ENCODE measurements around the gene CDC42BPA. TPM values are rescaled to one million over a fixed set of nuclear protein-coding genes. Genes with fewer than 3 reads are reported as not detected.

The CDC42BPA gene
- total and polyA plus RNA-seq, 2 of the 13 experiments (the other 11 are each of a cell fraction or from before 2014, with no cell fraction given) = 6.5 to 16.0 TPM

DNA sequence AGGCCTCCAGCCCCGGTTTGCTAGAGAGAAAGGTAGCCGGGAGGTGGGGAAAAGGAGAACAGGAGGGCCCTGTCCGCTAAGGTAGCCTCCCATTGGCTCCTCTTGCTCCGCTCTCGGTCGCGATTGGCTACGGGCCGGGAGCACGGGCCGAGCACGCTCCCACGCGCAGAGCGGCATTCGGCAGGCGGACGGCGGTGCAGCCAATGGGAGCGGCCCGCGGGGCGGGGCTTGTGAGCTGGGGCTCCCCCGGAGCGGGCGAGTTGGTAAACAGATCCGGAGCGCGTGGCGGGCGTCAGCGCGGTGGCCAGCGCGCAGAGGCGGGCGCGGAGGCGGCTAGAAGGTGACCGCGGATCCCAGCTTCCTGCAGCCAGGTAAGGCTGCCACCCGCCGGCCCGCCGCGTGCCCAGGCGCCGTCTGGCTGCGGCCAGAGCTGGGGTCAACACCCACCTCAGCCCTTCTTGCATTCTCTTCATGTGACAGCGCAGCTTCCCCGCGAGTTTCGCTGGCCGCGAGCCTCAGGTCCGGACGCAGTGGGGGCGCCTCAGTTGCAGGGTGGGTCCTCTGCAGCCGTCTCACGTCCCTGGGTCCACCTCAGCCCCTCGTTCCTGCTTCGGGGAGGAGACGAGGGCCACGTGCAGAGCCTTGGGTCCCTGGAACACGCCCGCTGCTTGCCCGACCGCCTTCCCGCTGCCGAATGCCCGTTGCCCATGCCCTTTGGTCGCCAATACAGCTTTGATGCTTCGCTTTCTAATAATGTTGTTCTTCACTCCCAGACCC is 378.1 kb downstream of the CDC42BPA start, which contains the start of gene COQ8A (continued):
- TF ChIP-seq, protein P1, sequence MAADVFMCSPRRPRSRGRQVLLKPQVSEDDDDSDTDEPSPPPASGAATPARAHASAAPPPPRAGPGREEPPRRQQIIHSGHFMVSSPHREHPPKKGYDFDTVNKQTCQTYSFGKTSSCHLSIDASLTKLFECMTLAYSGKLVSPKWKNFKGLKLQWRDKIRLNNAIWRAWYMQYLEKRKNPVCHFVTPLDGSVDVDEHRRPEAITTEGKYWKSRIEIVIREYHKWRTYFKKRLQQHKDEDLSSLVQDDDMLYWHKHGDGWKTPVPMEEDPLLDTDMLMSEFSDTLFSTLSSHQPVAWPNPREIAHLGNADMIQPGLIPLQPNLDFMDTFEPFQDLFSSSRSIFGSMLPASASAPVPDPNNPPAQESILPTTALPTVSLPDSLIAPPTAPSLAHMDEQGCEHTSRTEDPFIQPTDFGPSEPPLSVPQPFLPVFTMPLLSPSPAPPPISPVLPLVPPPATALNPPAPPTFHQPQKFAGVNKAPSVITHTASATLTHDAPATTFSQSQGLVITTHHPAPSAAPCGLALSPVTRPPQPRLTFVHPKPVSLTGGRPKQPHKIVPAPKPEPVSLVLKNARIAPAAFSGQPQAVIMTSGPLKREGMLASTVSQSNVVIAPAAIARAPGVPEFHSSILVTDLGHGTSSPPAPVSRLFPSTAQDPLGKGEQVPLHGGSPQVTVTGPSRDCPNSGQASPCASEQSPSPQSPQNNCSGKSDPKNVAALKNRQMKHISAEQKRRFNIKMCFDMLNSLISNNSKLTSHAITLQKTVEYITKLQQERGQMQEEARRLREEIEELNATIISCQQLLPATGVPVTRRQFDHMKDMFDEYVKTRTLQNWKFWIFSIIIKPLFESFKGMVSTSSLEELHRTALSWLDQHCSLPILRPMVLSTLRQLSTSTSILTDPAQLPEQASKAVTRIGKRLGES (CRISPR knock-in tag; IDR thresholded peaks at IDR 0.05; ENCODE audit: borderline replicate concordance) = peak; percentile 94
- TF ChIP-seq ZMYM4 (CRISPR knock-in tag; IDR thresholded peaks at IDR 0.05) = peak; percentile 84
- peak; percentile 88 for TF ChIP-seq SPEN (CRISPR knock-in tag; IDR thresholded peaks at IDR 0.05; ENCODE audit: low read depth)
- TF ChIP-seq KDM1A (CRISPR knock-in tag; IDR thresholded peaks at IDR 0.05) = no peak
- peak; percentile 61 for TF ChIP-seq RAD21 (CRISPR knock-in tag; IDR thresholded peaks at IDR 0.05)
- TF ChIP-seq ZNF367 (CRISPR knock-in tag; IDR thresholded peaks at IDR 0.05; ENCODE audit: borderline replicate concordance) = no peak
- TF ChIP-seq, protein P2, sequence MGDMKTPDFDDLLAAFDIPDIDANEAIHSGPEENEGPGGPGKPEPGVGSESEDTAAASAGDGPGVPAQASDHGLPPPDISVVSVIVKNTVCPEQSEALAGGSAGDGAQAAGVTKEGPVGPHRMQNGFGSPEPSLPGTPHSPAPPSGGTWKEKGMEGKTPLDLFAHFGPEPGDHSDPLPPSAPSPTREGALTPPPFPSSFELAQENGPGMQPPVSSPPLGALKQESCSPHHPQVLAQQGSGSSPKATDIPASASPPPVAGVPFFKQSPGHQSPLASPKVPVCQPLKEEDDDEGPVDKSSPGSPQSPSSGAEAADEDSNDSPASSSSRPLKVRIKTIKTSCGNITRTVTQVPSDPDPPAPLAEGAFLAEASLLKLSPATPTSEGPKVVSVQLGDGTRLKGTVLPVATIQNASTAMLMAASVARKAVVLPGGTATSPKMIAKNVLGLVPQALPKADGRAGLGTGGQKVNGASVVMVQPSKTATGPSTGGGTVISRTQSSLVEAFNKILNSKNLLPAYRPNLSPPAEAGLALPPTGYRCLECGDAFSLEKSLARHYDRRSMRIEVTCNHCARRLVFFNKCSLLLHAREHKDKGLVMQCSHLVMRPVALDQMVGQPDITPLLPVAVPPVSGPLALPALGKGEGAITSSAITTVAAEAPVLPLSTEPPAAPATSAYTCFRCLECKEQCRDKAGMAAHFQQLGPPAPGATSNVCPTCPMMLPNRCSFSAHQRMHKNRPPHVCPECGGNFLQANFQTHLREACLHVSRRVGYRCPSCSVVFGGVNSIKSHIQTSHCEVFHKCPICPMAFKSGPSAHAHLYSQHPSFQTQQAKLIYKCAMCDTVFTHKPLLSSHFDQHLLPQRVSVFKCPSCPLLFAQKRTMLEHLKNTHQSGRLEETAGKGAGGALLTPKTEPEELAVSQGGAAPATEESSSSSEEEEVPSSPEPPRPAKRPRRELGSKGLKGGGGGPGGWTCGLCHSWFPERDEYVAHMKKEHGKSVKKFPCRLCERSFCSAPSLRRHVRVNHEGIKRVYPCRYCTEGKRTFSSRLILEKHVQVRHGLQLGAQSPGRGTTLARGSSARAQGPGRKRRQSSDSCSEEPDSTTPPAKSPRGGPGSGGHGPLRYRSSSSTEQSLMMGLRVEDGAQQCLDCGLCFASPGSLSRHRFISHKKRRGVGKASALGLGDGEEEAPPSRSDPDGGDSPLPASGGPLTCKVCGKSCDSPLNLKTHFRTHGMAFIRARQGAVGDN (CRISPR knock-in tag; IDR thresholded peaks at IDR 0.05) = peak; percentile 94
- peak; percentile 7; the same call in 1 of the 2 replicates for TF ChIP-seq RBAK (CRISPR knock-in tag; IDR thresholded peaks at IDR 0.05)
- no peak for TF ChIP-seq KLF13 (CRISPR knock-in tag; IDR thresholded peaks at IDR 0.05)
- no peak for TF ChIP-seq PCBP1 (IDR thresholded peaks at IDR 0.05; ENCODE audit: borderline replicate concordance, low read depth, low read length)
- no peak; the same call in 1 of the 2 replicates for TF ChIP-seq ZNF441 (CRISPR knock-in tag; IDR thresholded peaks at IDR 0.05; ENCODE audit: borderline replicate concordance)
- TF ChIP-seq, protein P3, sequence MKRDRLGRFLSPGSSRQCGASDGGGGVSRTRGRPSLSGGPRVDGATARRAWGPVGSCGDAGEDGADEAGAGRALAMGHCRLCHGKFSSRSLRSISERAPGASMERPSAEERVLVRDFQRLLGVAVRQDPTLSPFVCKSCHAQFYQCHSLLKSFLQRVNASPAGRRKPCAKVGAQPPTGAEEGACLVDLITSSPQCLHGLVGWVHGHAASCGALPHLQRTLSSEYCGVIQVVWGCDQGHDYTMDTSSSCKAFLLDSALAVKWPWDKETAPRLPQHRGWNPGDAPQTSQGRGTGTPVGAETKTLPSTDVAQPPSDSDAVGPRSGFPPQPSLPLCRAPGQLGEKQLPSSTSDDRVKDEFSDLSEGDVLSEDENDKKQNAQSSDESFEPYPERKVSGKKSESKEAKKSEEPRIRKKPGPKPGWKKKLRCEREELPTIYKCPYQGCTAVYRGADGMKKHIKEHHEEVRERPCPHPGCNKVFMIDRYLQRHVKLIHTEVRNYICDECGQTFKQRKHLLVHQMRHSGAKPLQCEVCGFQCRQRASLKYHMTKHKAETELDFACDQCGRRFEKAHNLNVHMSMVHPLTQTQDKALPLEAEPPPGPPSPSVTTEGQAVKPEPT (CRISPR knock-in tag; IDR thresholded peaks at IDR 0.05; ENCODE audit: low read depth) = 0 out of 2 replicates have a peak, but pooled peaks have one; percentile 38
- TF ChIP-seq ZNF816 (CRISPR knock-in tag; IDR thresholded peaks at IDR 0.05; ENCODE audit: borderline replicate concordance) = peak; percentile 55; the same call in 1 of the 2 replicates
- TF ChIP-seq POLR2G (IDR thresholded peaks at IDR 0.05; ENCODE audit: low read depth, low read length) = peak; percentile 56
- TF ChIP-seq MIXL1 (CRISPR knock-in tag; IDR thresholded peaks at IDR 0.05) = peak; percentile 20; the same call in 1 of the 2 replicates
- TF ChIP-seq SOX5 (CRISPR knock-in tag; IDR thresholded peaks at IDR 0.05; ENCODE audit: borderline replicate concordance) = peak; percentile 19; the same call in 1 of the 2 replicates
- TF ChIP-seq RBM22 (optimal IDR thresholded peaks at IDR 0.05; ENCODE audit: low read length) = no peak
- peak; percentile 34 for TF ChIP-seq CBX1 (IDR thresholded peaks at IDR 0.05; ENCODE audit: low read depth)
- 0 out of 2 replicates have a peak, but pooled peaks have one; percentile 5 for TF ChIP-seq RARA (CRISPR knock-in tag; IDR thresholded peaks at IDR 0.05)
- peak; percentile 92; the same call in 1 of the 2 replicates for TF ChIP-seq ZNF670 (CRISPR knock-in tag; IDR thresholded peaks at IDR 0.05; ENCODE audit: borderline replicate concordance)
